ENCODE results near the gene TRAFD1. TPM values are rescaled to one million over a fixed set of nuclear protein-coding genes. Genes with fewer than 3 reads are reported as not detected.

TRAFD1 gene
- total and polyA plus RNA-seq, 2 of the 8 experiments (the other 6 are each of a cell fraction or from before 2014, with no cell fraction given) = 18.1 to 33.1 TPM

- H2AK5ac ChIP-seq (ENCODE audit: low read depth, low read length) = no peak overlapping the region
- no peak overlapping the region for H3K9ac ChIP-seq (replicated peaks in 1 of 4; ENCODE audit: extremely low read depth in 1 of 4, low read depth in 3 of 4, low read length in 3 of 4)
- ChIA-PET CTCF (ENCODE audit: partially characterized antibody) (interaction anchor here (0.6 to 0.9 kb wide), 2 partner anchors 11 to 17 kb away, joined by 4 read pairs; no protein-coding TSS in a partner anchor), POLR2A (ENCODE audit: partially characterized antibody) (interaction anchor here (1.6 kb wide), 1 partner anchor 24 kb away, joined by 3 read pairs; no protein-coding TSS in a partner anchor)
- H3K4me2 ChIP-seq (ENCODE audit: insufficient read depth in 1 of 2, low read depth in 2 of 2, low read length in 2 of 2) = no peak overlapping the region
- H2BK120ac ChIP-seq (replicated peaks; ENCODE audit: low read depth, low read length) = no peak overlapping the region
- H2BK20ac ChIP-seq (ENCODE audit: low read length) = no peak overlapping the region
- H2BK12ac ChIP-seq (ENCODE audit: low read depth, low read length) = no peak overlapping the region
- no peak overlapping the region for H3K4ac ChIP-seq (replicated peaks; ENCODE audit: insufficient read length, low read depth, low read length)
- H3K79me2 ChIP-seq (ENCODE audit: control insufficient read depth in 1 of 2, insufficient read depth in 2 of 2, low read length in 2 of 2) = peaks cover 0 to 2% of the 10 kb centered on the region in 2 experiments; a peak in 1 of 4 replicates
- no peak overlapping the region for H3K14ac ChIP-seq (ENCODE audit: insufficient read length)
- H3K9me3 ChIP-seq (ENCODE audit: insufficient read depth in 2 of 2, low read depth in 1 of 2, low read length in 1 of 2) = no peaks in the 10 kb centered on the region
- peaks cover 0 to 2% of the 10 kb centered on the region in 2 experiments for H4K20me1 ChIP-seq (replicated peaks in 1 of 2; ENCODE audit: control insufficient read depth in 1 of 2, insufficient read depth in 2 of 2, low read length in 2 of 2)
- no peak overlapping the region for H4K5ac ChIP-seq (ENCODE audit: insufficient read length, low read depth, low read length)
- no peak overlapping the region for H3K4me3 ChIP-seq (ENCODE audit: extremely low read depth in 1 of 4, insufficient read depth in 2 of 4, low read depth in 3 of 4, low read length in 4 of 4)
- no peak for DNase-seq (ENCODE audit: low read depth in 1 of 2, low spot score in 2 of 2)
- H2AFZ ChIP-seq (ENCODE audit: low read length) = no peak overlapping the region
- H3K36me3 ChIP-seq (ENCODE audit: control insufficient read depth in 2 of 4, insufficient read depth in 4 of 4, low read length in 3 of 4) = peaks cover 0 to 21% (median 9%) of the 10 kb centered on the region in 4 experiments; a peak in 5 of 8 replicates
- H3K4me1 ChIP-seq (replicated peaks in 1 of 4; ENCODE audit: control insufficient read depth in 3 of 4, insufficient read depth in 4 of 4, low read length in 3 of 4) = no peaks in the 10 kb centered on the region
- H4K8ac ChIP-seq (ENCODE audit: extremely low read depth, insufficient read depth, low read length) = no peak overlapping the region
- no peak overlapping the region for H4K91ac ChIP-seq (replicated peaks; ENCODE audit: insufficient read length, low read length)
- TF ChIP-seq EP300 (IDR thresholded peaks at IDR 0.05; ENCODE audit: borderline replicate concordance in 1 of 2, low read depth in 2 of 2, low read length in 2 of 2) (no peak), SP2 (IDR thresholded peaks at IDR 0.05; ENCODE audit: low read length) (no peak), MAFK (IDR thresholded peaks at IDR 0.05; ENCODE audit: low read depth, low read length) (no peak)
- no peak overlapping the region for H3K56ac ChIP-seq (replicated peaks; ENCODE audit: insufficient read length, low read depth, low read length)
- no peak overlapping the region for H3K27ac ChIP-seq (ENCODE audit: low read depth, low read length)
- no peak overlapping the region for H3K23ac ChIP-seq (ENCODE audit: insufficient read length)
- no peak overlapping the region for H3K18ac ChIP-seq (ENCODE audit: extremely low read depth, low read length)
- H2BK5ac ChIP-seq (ENCODE audit: low read depth, low read length) = no peak overlapping the region
- no peak overlapping the region for H2BK15ac ChIP-seq (ENCODE audit: low read length)
- H3K79me1 ChIP-seq (ENCODE audit: low read depth, low read length) = no peaks in the 10 kb centered on the region
- FAIRE-seq = no peak
- H3K27me3 ChIP-seq (replicated peaks in 1 of 4; ENCODE audit: control insufficient read depth in 3 of 4, extremely low read depth in 1 of 4, insufficient read depth in 3 of 4, low read length in 3 of 4) = no peaks in the 10 kb centered on the region
- H3K23me2 ChIP-seq (ENCODE audit: low read depth, low read length) = no peaks in the 10 kb centered on the region
- 93% methylated on average over 1 of the region's 1 CpG; no CpG with 5 or more reads in 1 of the 2 experiments for WGBS, 2 experiments (ENCODE audit: extremely low coverage in 1 of 2, insufficient coverage in 1 of 2, insufficient read length in 1 of 2, insufficient replicate concordance in 2 of 2, low coverage in 1 of 2, low lambda C conversion rate in 2 of 2, missing lambda C conversion rate in 1 of 2)
Observed at GRCh38 chr12:112131686-112132085, 6.3 kb downstream of the TRAFD1 start.

Data from H1 (cell line).